ACC112 (cell line): ENCODE results near the gene ZBTB12.

ENCODE experiments used
- H2AFZ ChIP-seq: fragments of 200-600 bp; sonication (generic); one replicate; pipeline ENCODE4 v1.6.0; 2017; ENCODE audit warnings: antibody characterized with exemption, low read length; ENCODE audit not compliant: unreplicated experiment
- H3K27ac ChIP-seq: fragments of 200-600 bp; sonication (generic); 2 replicates; pipeline ENCODE4 v1.5.1; 2014; ENCODE audit warnings: low read depth, mild to moderate bottlenecking, antibody characterized with exemption, low read length, moderate library complexity
- H3K27me3 ChIP-seq: fragments of 200-600 bp; sonication (generic); 2 replicates; pipeline ENCODE4 v1.6.1; 2014; ENCODE audit warnings: mild to moderate bottlenecking, antibody characterized with exemption, low read length, moderate library complexity, mixed read lengths; ENCODE audit not compliant: insufficient read depth
- H3K36me3 ChIP-seq: fragments of 200-600 bp; sonication (generic); 2 replicates; pipeline ENCODE4 v1.6.1; 2016; ENCODE audit warnings: mild to moderate bottlenecking, antibody characterized with exemption, low read length, moderate library complexity, mixed read lengths; ENCODE audit not compliant: insufficient read depth
- H3K4me1 ChIP-seq: fragments of 200-600 bp; sonication (generic); one replicate; pipeline ENCODE4 v1.6.1; 2016; ENCODE audit warnings: low read length, mixed read lengths; ENCODE audit not compliant: insufficient read depth, unreplicated experiment, control insufficient read depth
- H3K4me3 ChIP-seq: fragments of 200-600 bp; sonication (generic); 2 replicates; pipeline ENCODE4 v1.5.1; 2014; ENCODE audit warnings: mild to moderate bottlenecking, low read depth, low read length
- H3K79me2 ChIP-seq: fragments of 200-600 bp; sonication (generic); one replicate; pipeline ENCODE4 v1.6.0; 2016; ENCODE audit warnings: low read length; ENCODE audit not compliant: control insufficient read depth, unreplicated experiment, insufficient read depth

Gene ZBTB12

GRCh38 chr6:31882344-31882743, 19.5 kb downstream of the ZBTB12 start:
- no peak overlapping the region for H3K27ac ChIP-seq
- no peaks in the 10 kb centered on the region for H3K79me2 ChIP-seq
- H3K27me3 ChIP-seq: no peaks in the 10 kb centered on the region
- H3K4me1 ChIP-seq: peaks cover 5% of the 10 kb centered on the region
- H2AFZ ChIP-seq: no peak overlapping the region
- H3K36me3 ChIP-seq: peaks cover 3% of the 10 kb centered on the region; the same call in 1 of the 2 replicates
- no peak overlapping the region for H3K4me3 ChIP-seq

- Histone ChIP-seq H3K79me2 (no peaks in the 10 kb centered on the region), H3K4me1 (peaks cover 5% of the 10 kb centered on the region), H3K27ac (no peak overlapping the region), H3K27me3 (no peaks in the 10 kb centered on the region), H3K36me3 (peaks cover 3% of the 10 kb centered on the region; the same call in 1 of the 2 replicates), H3K4me3 (no peak overlapping the region), H2AFZ (no peak overlapping the region)
Observed at GRCh38 chr6:31881136-31881859, 20.6 kb downstream of the ZBTB12 start.

GRCh38 chr6:31880616-31881015, 21.3 kb downstream of the ZBTB12 start:
- Histone ChIP-seq H3K79me2 (no peaks in the 10 kb centered on the region), H3K36me3 (peaks cover 3% of the 10 kb centered on the region; the same call in 1 of the 2 replicates), H3K4me1 (peaks cover 5% of the 10 kb centered on the region), H3K27ac (no peak overlapping the region), H3K4me3 (no peak overlapping the region), H2AFZ (no peak overlapping the region), H3K27me3 (no peaks in the 10 kb centered on the region)

- H2AFZ ChIP-seq: no peak overlapping the region
- H3K4me1 ChIP-seq: peaks cover 5% of the 10 kb centered on the region
- H3K27ac ChIP-seq: no peak overlapping the region
- H3K4me3 ChIP-seq: no peak overlapping the region
- H3K79me2 ChIP-seq: no peaks in the 10 kb centered on the region
- no peaks in the 10 kb centered on the region for H3K27me3 ChIP-seq
- peaks cover 3% of the 10 kb centered on the region; the same call in 1 of the 2 replicates for H3K36me3 ChIP-seq
Observed at GRCh38 chr6:31879901-31880300, 22.0 kb downstream of the ZBTB12 start.

GRCh38 chr6:31879143-31879542, 22.7 kb downstream of the ZBTB12 start:
- H2AFZ ChIP-seq: no peak overlapping the region
- H3K27ac ChIP-seq: no peak overlapping the region
- H3K4me3 ChIP-seq: no peak overlapping the region
- H3K27me3 ChIP-seq: no peaks in the 10 kb centered on the region
- H3K79me2 ChIP-seq: no peaks in the 10 kb centered on the region
- peaks cover 5% of the 10 kb centered on the region for H3K4me1 ChIP-seq
- peaks cover 3% of the 10 kb centered on the region; the same call in 1 of the 2 replicates for H3K36me3 ChIP-seq

- Histone ChIP-seq H3K79me2 (no peaks in the 10 kb centered on the region), H3K27me3 (no peaks in the 10 kb centered on the region), H3K4me3 (no peak within 1 kb of the TSS), H3K4me1 (peaks cover 5% of the 10 kb centered on the region), H3K36me3 (peaks cover 3% of the 10 kb centered on the region; the same call in 1 of the 2 replicates), H3K27ac (no peak within 1 kb of the TSS), H2AFZ (no peak within 1 kb of the TSS)
Observed at GRCh38 chr6:31878726-31879125, 23.2 kb downstream of the ZBTB12 start, which contains the start of gene SLC44A4. Gene SLC44A4, minus strand, starts transcription at chr6:31878997. Its CDS starts 17 bp downstream, at chr6:31878980.

- Histone ChIP-seq H3K4me1 (peaks cover 5% of the 10 kb centered on the region), H3K79me2 (no peaks in the 10 kb centered on the region), H3K27ac (no peak overlapping the region), H3K27me3 (no peaks in the 10 kb centered on the region), H2AFZ (no peak overlapping the region), H3K36me3 (peaks cover 3% of the 10 kb centered on the region; the same call in 1 of the 2 replicates), H3K4me3 (no peak overlapping the region)
Observed at GRCh38 chr6:31878222-31878621, 23.7 kb downstream of the ZBTB12 start.

- H3K36me3 ChIP-seq: peaks cover 3% of the 10 kb centered on the region; the same call in 1 of the 2 replicates
- H3K4me1 ChIP-seq: peaks cover 5% of the 10 kb centered on the region
- H2AFZ ChIP-seq: no peak overlapping the region
- no peak overlapping the region for H3K4me3 ChIP-seq
- H3K27ac ChIP-seq: no peak overlapping the region
- no peaks in the 10 kb centered on the region for H3K27me3 ChIP-seq
- H3K79me2 ChIP-seq: no peaks in the 10 kb centered on the region
Observed at GRCh38 chr6:31877651-31878161, 24.2 kb downstream of the ZBTB12 start.

GRCh38 chr6:31877125-31877650, 24.7 kb downstream of the ZBTB12 start:
- Histone ChIP-seq H3K27me3 (no peaks in the 10 kb centered on the region), H3K36me3 (peaks cover 3% of the 10 kb centered on the region; the same call in 1 of the 2 replicates), H3K4me3 (no peak overlapping the region), H3K27ac (no peak overlapping the region), H2AFZ (no peak overlapping the region), H3K79me2 (no peaks in the 10 kb centered on the region), H3K4me1 (peaks cover under 1% of the 10 kb centered on the region)

GRCh38 chr6:31876357-31876756, 25.5 kb downstream of the ZBTB12 start:
- Histone ChIP-seq H3K27ac (no peak overlapping the region), H3K4me3 (no peak overlapping the region), H3K36me3 (peaks cover under 1% of the 10 kb centered on the region; the same call in 1 of the 2 replicates), H3K79me2 (no peaks in the 10 kb centered on the region), H3K27me3 (no peaks in the 10 kb centered on the region), H3K4me1 (no peaks in the 10 kb centered on the region), H2AFZ (no peak overlapping the region)

- Histone ChIP-seq H3K4me1 (no peaks in the 10 kb centered on the region), H3K36me3 (no peaks in the 10 kb centered on the region), H3K79me2 (no peaks in the 10 kb centered on the region), H3K4me3 (no peak overlapping the region), H3K27me3 (no peaks in the 10 kb centered on the region), H3K27ac (no peak overlapping the region), H2AFZ (no peak overlapping the region)
Observed at GRCh38 chr6:31875877-31876276, 26.0 kb downstream of the ZBTB12 start.
